Endothelial cell of umbilical vein (primary cell): ENCODE results near the gene YTHDF1. TPM values are rescaled to one million over a fixed set of nuclear protein-coding genes. Genes with fewer than 3 reads are reported as not detected.

Experiments used
- BruUV-seq: library from RNA; stranded (reverse); fragments of 400-500 nt; replicated peaks from 2 replicates; lab custom pipeline; 2021; lab: Mats Ljungman, UMichigan
- CTCF ChIA-PET: fragments of 300-600, 350-600 bp; sonication (Branson Sonifier 250); formaldehyde crosslinking; loops from one replicate; lab custom pipeline; 2021; ENCODE audit warnings: antibody characterized with exemption, inconsistent platforms; lab: Charles Lee
- POLR2A ChIA-PET: fragments of 300-600, 350-600 bp; sonication (Branson Sonifier 250); formaldehyde crosslinking; loops from one replicate; lab custom pipeline; 2021; ENCODE audit warnings: antibody characterized with exemption, inconsistent platforms; lab: Charles Lee
- DNase-seq: peaks from one replicate; pipeline ENCODE4 v3.0.0-alpha.2; 2011; ENCODE audit warnings: low read depth, low spot score
- FAIRE-seq: peaks from 2 replicates; lab custom pipeline; 2011; peaks lifted over from hg19 to GRCh38; lab: Jason Lieb, UNC
- H2AFZ ChIP-seq: 2 replicates; pipeline ENCODE4 v1.6.0; 2012; ENCODE audit warnings: low read depth, low read length, control low read depth, inconsistent platforms
- H3K27ac ChIP-seq: 2 replicates; pipeline ENCODE4 v1.5.1; 2011; ENCODE audit warnings: low read depth, mild to moderate bottlenecking, control low read depth, low read length, moderate library complexity; ENCODE audit not compliant: insufficient read depth
- H3K27me3 ChIP-seq, 2 experiments: 2 replicates each; pipeline versions ENCODE4 v1.6.0 to v1.6.1; 2011; ENCODE audit warnings: low read length in 2 of 2, mixed read lengths in 1 of 2; ENCODE audit not compliant: control insufficient read depth in 2 of 2, insufficient read depth in 2 of 2
- H3K36me3 ChIP-seq, 2 experiments: 2 replicates in 1 of 2; 3 replicates in 1 of 2; pipeline ENCODE4 v1.5.1; 2011; ENCODE audit warnings: low read length in 2 of 2, mild to moderate bottlenecking in 1 of 2, moderate library complexity in 1 of 2; ENCODE audit not compliant: control insufficient read depth in 2 of 2, insufficient read depth in 2 of 2; ENCODE audit errors: extremely low read depth in 1 of 2
- H3K4me1 ChIP-seq: 3 replicates; pipeline ENCODE4 v1.5.1; 2011; ENCODE audit warnings: mild to moderate bottlenecking, low read length; ENCODE audit not compliant: control insufficient read depth, insufficient read depth; ENCODE audit errors: extremely low read depth
- H3K4me2 ChIP-seq: 2 replicates; pipeline ENCODE4 v1.6.1; 2011; ENCODE audit warnings: low read length, control low read depth, mixed read lengths; ENCODE audit not compliant: insufficient read depth
- H3K4me3 ChIP-seq, 3 experiments: fragments of 200-600 bp in 1 of 3; sonication (generic), shearing (Covaris generic) in 1 of 3; replicated peaks in 1 of 3; 2 replicates each; pipeline ENCODE4 v1.5.1; 2011 to 2016; ENCODE audit warnings: control low read depth in 3 of 3, low read length in 3 of 3, mild to moderate bottlenecking in 2 of 3, inconsistent platforms in 1 of 3, low read depth in 1 of 3, moderate library complexity in 1 of 3; ENCODE audit not compliant: insufficient read depth in 1 of 3
- H3K79me2 ChIP-seq: 2 replicates; pipeline ENCODE4 v1.6.0; 2012; ENCODE audit warnings: low read length, inconsistent platforms; ENCODE audit not compliant: control insufficient read depth, insufficient read depth
- H3K9ac ChIP-seq: replicated peaks from 2 replicates; pipeline ENCODE3; 2011; ENCODE audit warnings: low read length, control low read depth; ENCODE audit not compliant: insufficient read depth; ENCODE audit errors: extremely low read depth
- H3K9me1 ChIP-seq: replicated peaks from 3 replicates; pipeline ENCODE4 v1.6.0; 2011; ENCODE audit warnings: mild to moderate bottlenecking, low read length; ENCODE audit not compliant: control insufficient read depth, insufficient read depth; ENCODE audit errors: extremely low read depth
- H3K9me3 ChIP-seq: replicated peaks from 2 replicates; pipeline ENCODE4 v1.5.1; 2012; ENCODE audit warnings: low read length, inconsistent platforms; ENCODE audit not compliant: control insufficient read depth, insufficient read depth
- H4K20me1 ChIP-seq: replicated peaks from 2 replicates; pipeline ENCODE3; 2011; ENCODE audit warnings: mild to moderate bottlenecking, low read length; ENCODE audit not compliant: control insufficient read depth, insufficient read depth; ENCODE audit errors: extremely low read depth
- EZH2 ChIP-seq: IDR thresholded peaks from 2 replicates; pipeline ENCODE4 v1.6.1; 2012; ENCODE audit warnings: borderline replicate concordance, low read depth, mild to moderate bottlenecking, moderate library complexity, low read length, inconsistent platforms; ENCODE audit not compliant: severe bottlenecking
- FOS ChIP-seq: IDR thresholded peaks from 2 replicates; pipeline ENCODE4 v1.6.1; 2011; ENCODE audit warnings: mild to moderate bottlenecking, low read length, moderate library complexity, borderline replicate concordance; ENCODE audit not compliant: insufficient read depth
- GATA2 ChIP-seq: IDR thresholded peaks from 2 replicates; pipeline ENCODE4 v1.7.0; 2011; ENCODE audit warnings: low read depth, mild to moderate bottlenecking, moderate library complexity, mixed read lengths, low read length; ENCODE audit not compliant: insufficient read length, insufficient read depth
- JUN ChIP-seq: IDR thresholded peaks from 2 replicates; pipeline ENCODE4 v1.6.1; 2011; ENCODE audit warnings: borderline replicate concordance, low read depth; ENCODE audit not compliant: insufficient read length, insufficient read depth
- MYC ChIP-seq: IDR thresholded peaks from one replicate; pipeline ENCODE4 v1.6.1; 2011; ENCODE audit warnings: mild to moderate bottlenecking, low read depth, low read length
- POLR2A ChIP-seq: IDR thresholded peaks from 2 replicates; pipeline ENCODE4 v1.6.1; 2012; ENCODE audit warnings: low read depth, mild to moderate bottlenecking, control low read depth, low read length
- POLR2AphosphoS5 ChIP-seq: IDR thresholded peaks from 2 replicates; pipeline ENCODE4 v1.6.1; 2012; ENCODE audit warnings: low read depth, mild to moderate bottlenecking, control low read depth, low read length, moderate library complexity; ENCODE audit not compliant: insufficient read depth
- dilution Hi-C: fragments of 300-500 bp; cut with MboI; formaldehyde crosslinking; loops from one replicate; pipeline ENCODE4 v1.15.0; 2019; ENCODE audit warnings: low sequenced_read_pairs; ENCODE audit not compliant: extremely low pct_ligation_motif_present
- intact Hi-C: fragments of 100-400 bp; cut with micrococcal nuclease; formaldehyde crosslinking; loops from one replicate; pipeline ENCODE4 v1.10.0; 2022
- polyA plus RNA-seq, 4 experiments: library from polyadenylated mRNA; depleted of rRNA in 3 of 4; stranded (reverse) in 3 of 4; unstranded in 1 of 4; fragments of >200 nt; gene quantifications; 2 replicates each; pipeline versions ENCODE4 v1.2.1 to v1.2.3, GENCODE V29; 2011 to 2012; ENCODE audit warnings: missing spikeins in 1 of 4
- total RNA-seq: library from RNA; stranded (reverse); gene quantifications from 2 replicates; pipeline ENCODE4 v1.2.3, GENCODE V29; 2021
- TF ChIP-seq, protein P1 (sequence below), 2 donors: IDR thresholded peaks; 1 replicate in 1 of 2; 2 replicates in 1 of 2; pipeline ENCODE4 v1.5.1; 2011; ENCODE audit warnings: low read length in 2 of 2, mild to moderate bottlenecking in 2 of 2, moderate library complexity in 2 of 2, control low read depth in 1 of 2, inconsistent platforms in 1 of 2, low read depth in 1 of 2; ENCODE audit not compliant: insufficient read depth in 1 of 2; ENCODE audit errors: extremely low read depth in 1 of 2
- TF ChIP-seq, protein P2 (sequence below): IDR thresholded peaks from 2 replicates; pipeline ENCODE4 v1.6.1; 2011; ENCODE audit not compliant: insufficient read depth, insufficient read length

The YTHDF1 gene
- total and polyA plus RNA-seq, 2 donors (not counting 3 experiments of a cell fraction or from before 2014, with no cell fraction given) = 25.2 to 44.4 TPM

DNA sequence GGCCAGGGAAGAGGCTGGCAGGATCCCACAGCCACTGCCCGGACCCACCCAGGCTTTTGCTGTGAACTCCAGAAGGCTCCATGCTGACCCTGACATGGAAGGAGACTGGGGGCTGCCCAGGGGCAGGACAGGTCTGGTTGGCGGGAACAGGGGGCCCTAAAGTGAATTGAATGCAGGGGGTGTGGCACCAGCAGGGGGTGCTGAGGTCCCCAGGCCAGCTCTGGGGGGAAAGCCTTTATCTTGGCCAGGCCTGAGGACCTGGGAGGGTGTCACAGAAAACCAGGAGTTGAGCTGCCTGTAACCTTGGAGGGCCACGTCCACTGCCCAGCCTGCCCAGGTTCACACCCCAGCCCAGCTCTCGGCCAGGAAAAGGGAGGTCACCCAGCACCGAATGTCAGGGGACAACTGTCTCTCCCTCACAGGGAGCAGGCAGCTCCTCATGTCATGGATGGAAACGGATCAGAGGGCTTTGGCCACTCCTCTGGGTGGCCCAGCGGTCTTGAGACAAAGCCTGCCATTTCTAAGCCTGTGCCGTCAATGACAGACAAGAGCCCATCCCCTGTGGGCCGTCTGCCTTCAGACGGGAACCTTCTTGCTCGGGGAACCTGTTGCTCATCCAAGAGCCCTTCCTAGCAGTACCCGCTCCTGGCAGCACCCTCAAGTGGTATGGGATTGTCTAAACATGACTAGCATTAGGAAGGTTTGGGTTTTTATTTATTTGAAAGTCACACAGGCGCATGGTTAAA is 2.9 kb upstream of the YTHDF1 start:
- intact Hi-C loops = loop anchor here (5.0 kb wide), 1 partner anchor 37 kb away; no protein-coding TSS in a partner anchor
- no peak overlapping the region for H3K9ac ChIP-seq
- FAIRE-seq (no peak), DNase-seq (no peak)
- dilution Hi-C loops = no loop called here
- no peaks in the 10 kb centered on the region for H3K9me1 ChIP-seq
- no peak overlapping the region for H3K4me2 ChIP-seq
- peaks cover 10% of the 10 kb centered on the region for H3K4me1 ChIP-seq
- ChIA-PET POLR2A (no interaction called here), CTCF (interaction anchor here (1.2 to 3.1 kb wide), 2 partner anchors 9 to 12 kb away, joined by 3 to 11 read pairs; no protein-coding TSS in a partner anchor)
- H3K36me3 ChIP-seq = no peaks in the 10 kb centered on the region
- H4K20me1 ChIP-seq = peaks cover 4% of the 10 kb centered on the region
- H3K79me2 ChIP-seq = peaks cover 19% of the 10 kb centered on the region
- H3K9me3 ChIP-seq = no peaks in the 10 kb centered on the region
- no peak overlapping the region for H3K27ac ChIP-seq
- no peaks in the 10 kb centered on the region for H3K27me3 ChIP-seq
- H2AFZ ChIP-seq = no peak overlapping the region
- TF ChIP-seq, protein P1, sequence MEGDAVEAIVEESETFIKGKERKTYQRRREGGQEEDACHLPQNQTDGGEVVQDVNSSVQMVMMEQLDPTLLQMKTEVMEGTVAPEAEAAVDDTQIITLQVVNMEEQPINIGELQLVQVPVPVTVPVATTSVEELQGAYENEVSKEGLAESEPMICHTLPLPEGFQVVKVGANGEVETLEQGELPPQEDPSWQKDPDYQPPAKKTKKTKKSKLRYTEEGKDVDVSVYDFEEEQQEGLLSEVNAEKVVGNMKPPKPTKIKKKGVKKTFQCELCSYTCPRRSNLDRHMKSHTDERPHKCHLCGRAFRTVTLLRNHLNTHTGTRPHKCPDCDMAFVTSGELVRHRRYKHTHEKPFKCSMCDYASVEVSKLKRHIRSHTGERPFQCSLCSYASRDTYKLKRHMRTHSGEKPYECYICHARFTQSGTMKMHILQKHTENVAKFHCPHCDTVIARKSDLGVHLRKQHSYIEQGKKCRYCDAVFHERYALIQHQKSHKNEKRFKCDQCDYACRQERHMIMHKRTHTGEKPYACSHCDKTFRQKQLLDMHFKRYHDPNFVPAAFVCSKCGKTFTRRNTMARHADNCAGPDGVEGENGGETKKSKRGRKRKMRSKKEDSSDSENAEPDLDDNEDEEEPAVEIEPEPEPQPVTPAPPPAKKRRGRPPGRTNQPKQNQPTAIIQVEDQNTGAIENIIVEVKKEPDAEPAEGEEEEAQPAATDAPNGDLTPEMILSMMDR (IDR thresholded peaks at IDR 0.05; ENCODE audit: extremely low read depth in 1 of 2, insufficient read depth in 1 of 2, low read depth in 1 of 2, low read length in 2 of 2) = no peak
- no peak for TF ChIP-seq POLR2AphosphoS5
- TF ChIP-seq, protein P2, sequence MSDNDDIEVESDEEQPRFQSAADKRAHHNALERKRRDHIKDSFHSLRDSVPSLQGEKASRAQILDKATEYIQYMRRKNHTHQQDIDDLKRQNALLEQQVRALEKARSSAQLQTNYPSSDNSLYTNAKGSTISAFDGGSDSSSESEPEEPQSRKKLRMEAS = no peak
- no peak for TF ChIP-seq FOS
- no peak for TF ChIP-seq POLR2A
- TF ChIP-seq EZH2 = no peak
- no peak for TF ChIP-seq MYC
- TF ChIP-seq JUN = no peak
- no peak for TF ChIP-seq GATA2
- no peak overlapping the region for H3K4me3 ChIP-seq
- no TSS peak for BruUV-seq
